PFSK-1 (cell line): ENCODE data around the gene PCBP4.

Experiments used
- FOXP2 ChIP-seq: optimal IDR thresholded peaks from 2 replicates; pipeline ENCODE3; 2011; ENCODE audit warnings: borderline replicate concordance, control low read depth, inconsistent platforms; ENCODE audit not compliant: insufficient read depth; ENCODE audit errors: extremely low read length, extremely low read depth
- POLR2AphosphoS5 ChIP-seq: IDR thresholded peaks from 2 replicates; pipeline ENCODE4 v1.6.1; 2012; ENCODE audit warnings: low read depth, mild to moderate bottlenecking, control low read depth, low read length, moderate library complexity
- SIN3A ChIP-seq: IDR thresholded peaks from 2 replicates; pipeline ENCODE4 v1.6.1; 2012; ENCODE audit warnings: mild to moderate bottlenecking, low read length, moderate library complexity, borderline replicate concordance; ENCODE audit not compliant: insufficient read depth
- TAF1 ChIP-seq: IDR thresholded peaks from 2 replicates; pipeline ENCODE4 v1.6.1; 2012; ENCODE audit warnings: low read length, control low read depth, borderline replicate concordance; ENCODE audit not compliant: insufficient read depth
- TF ChIP-seq, protein P1 (sequence below), 2 experiments: IDR thresholded peaks; 2 replicates each; pipeline versions ENCODE4 v1.6.1 to v1.8.0; 2011 to 2012; ENCODE audit warnings: low read depth in 2 of 2, low read length in 2 of 2, control low read depth in 1 of 2, inconsistent platforms in 1 of 2, mild to moderate bottlenecking in 1 of 2, moderate library complexity in 1 of 2; ENCODE audit not compliant: insufficient read depth in 1 of 2

PCBP4 gene

DNA sequence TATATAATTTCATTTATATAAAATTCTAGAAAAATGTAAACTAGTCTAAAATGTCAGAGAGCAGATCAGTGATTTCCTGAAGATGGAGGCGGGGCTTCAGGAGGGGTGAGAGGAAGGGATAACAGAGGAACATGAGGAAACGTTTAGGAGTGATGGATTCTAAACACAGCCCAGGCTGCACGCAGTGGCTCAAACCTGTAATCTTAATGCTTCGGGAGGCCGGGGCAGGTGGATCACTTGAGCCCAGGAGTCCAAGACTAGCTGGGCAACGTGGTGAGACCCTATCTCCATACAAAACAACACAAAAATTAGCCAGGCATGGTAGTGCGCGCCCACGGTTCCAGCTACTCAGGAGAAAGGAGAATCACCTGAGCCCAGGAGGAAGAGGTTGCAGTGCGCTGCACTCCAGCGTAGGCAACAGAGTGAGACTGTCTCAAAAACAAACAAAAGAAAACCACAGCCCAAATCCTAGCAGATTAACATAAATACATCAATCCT is 46.1 kb downstream of the PCBP4 start:
- TF ChIP-seq, protein P1, sequence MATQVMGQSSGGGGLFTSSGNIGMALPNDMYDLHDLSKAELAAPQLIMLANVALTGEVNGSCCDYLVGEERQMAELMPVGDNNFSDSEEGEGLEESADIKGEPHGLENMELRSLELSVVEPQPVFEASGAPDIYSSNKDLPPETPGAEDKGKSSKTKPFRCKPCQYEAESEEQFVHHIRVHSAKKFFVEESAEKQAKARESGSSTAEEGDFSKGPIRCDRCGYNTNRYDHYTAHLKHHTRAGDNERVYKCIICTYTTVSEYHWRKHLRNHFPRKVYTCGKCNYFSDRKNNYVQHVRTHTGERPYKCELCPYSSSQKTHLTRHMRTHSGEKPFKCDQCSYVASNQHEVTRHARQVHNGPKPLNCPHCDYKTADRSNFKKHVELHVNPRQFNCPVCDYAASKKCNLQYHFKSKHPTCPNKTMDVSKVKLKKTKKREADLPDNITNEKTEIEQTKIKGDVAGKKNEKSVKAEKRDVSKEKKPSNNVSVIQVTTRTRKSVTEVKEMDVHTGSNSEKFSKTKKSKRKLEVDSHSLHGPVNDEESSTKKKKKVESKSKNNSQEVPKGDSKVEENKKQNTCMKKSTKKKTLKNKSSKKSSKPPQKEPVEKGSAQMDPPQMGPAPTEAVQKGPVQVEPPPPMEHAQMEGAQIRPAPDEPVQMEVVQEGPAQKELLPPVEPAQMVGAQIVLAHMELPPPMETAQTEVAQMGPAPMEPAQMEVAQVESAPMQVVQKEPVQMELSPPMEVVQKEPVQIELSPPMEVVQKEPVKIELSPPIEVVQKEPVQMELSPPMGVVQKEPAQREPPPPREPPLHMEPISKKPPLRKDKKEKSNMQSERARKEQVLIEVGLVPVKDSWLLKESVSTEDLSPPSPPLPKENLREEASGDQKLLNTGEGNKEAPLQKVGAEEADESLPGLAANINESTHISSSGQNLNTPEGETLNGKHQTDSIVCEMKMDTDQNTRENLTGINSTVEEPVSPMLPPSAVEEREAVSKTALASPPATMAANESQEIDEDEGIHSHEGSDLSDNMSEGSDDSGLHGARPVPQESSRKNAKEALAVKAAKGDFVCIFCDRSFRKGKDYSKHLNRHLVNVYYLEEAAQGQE (IDR thresholded peaks at IDR 0.05; ENCODE audit: insufficient read depth in 1 of 2, low read depth in 2 of 2, low read length in 2 of 2) = no peak
- TF ChIP-seq SIN3A = no peak
- TF ChIP-seq POLR2AphosphoS5 = no peak
- no peak for TF ChIP-seq FOXP2

DNA sequence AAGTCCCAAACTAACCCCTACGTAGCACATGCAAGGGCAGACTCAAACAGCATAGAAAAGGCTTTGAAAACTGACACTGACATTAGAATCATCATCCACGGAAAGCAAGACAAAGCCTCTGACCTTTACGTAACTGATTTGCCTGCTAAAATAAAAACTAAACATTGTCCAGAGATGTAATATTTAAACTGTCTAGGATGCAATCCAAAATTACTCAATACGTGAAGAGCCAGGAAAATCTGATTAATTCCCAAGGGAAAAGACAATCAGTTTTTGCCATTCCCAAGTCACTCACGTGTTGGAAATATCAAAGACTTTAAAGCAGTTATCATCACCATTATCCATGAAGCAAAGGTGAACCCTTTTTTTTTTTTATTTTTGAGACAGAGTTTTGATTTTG is 50.8 kb downstream of the PCBP4 start:
- TF ChIP-seq FOXP2 (no peak), TAF1 (no peak), SIN3A (no peak), POLR2AphosphoS5 (no peak)
- TF ChIP-seq, protein P1 (IDR thresholded peaks at IDR 0.05; ENCODE audit: insufficient read depth in 1 of 2, low read depth in 2 of 2, low read length in 2 of 2) = no peak

DNA sequence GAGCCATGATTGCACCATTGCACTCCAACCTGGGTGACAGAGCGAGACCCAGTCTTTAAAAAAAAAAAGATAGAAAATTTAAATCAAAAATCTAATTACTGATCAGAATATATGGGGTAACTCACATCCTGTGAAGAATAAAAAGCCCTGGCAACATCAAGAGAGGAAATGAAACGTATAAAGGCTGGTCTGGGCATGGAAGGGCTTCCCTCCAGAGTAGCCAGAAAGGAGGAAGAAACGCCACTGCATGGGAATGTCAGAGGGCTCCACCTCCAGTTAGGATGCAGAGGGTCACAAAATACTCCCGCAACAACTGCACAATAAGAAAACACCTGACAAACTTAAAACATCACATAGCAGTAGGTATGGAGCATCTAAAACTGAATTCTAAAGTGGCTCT is 59.2 kb downstream of the PCBP4 start:
- TF ChIP-seq, protein P1 (IDR thresholded peaks at IDR 0.05; ENCODE audit: insufficient read depth in 1 of 2, low read depth in 2 of 2, low read length in 2 of 2) = no peak
- TF ChIP-seq SIN3A (no peak), POLR2AphosphoS5 (no peak), FOXP2 (no peak)
